ENCODE measurements around the gene STOX1. TPM values are rescaled to one million over a fixed set of nuclear protein-coding genes. Genes with fewer than 3 reads are reported as not detected.
A peak's percentile ranks its signal among the peaks of the same experiment; 100 is the strongest.

The STOX1 gene
- total RNA-seq, 3 donors from 2014 or later (not counting 1 experiment from before 2014, with no cell fraction given) = 0.07 TPM; not detected in 2

GRCh38 chr10:68901105-68901927, 74.0 kb downstream of the STOX1 start, which contains the start of gene DDX50:
TSS of gene DDX50 (plus strand) at chr10:68901315. CDS start at chr10:68901385, 70 bp downstream.
- Histone ChIP-seq H3K27me3 (ENCODE audit: control insufficient read depth, insufficient read depth, low read length) (no peaks in the 10 kb centered on the region), H3K36me3 (ENCODE audit: control insufficient read depth, insufficient read depth, low read length) (no peaks in the 10 kb centered on the region), H3K4me3 (ENCODE audit: low read length) (peak within 1 kb of the TSS; percentile 93), H3K4me1 (ENCODE audit: control insufficient read depth, insufficient read depth, low read length) (peaks cover 21% of the 10 kb centered on the region), H3K27ac (ENCODE audit: low read length) (peak within 1 kb of the TSS; percentile 95), H3K9me3 (ENCODE audit: control insufficient read depth, insufficient read depth, low read length) (no peaks in the 10 kb centered on the region)
- intact Hi-C loops (cut with micrococcal nuclease) = loop anchor here (1.0 kb wide), 1 partner anchor 54 kb away; no protein-coding TSS in a partner anchor
- ATAC-seq = peak; percentile 92 to 99 (median 93)
- Mint-ChIP-seq H3K9me3 (no peaks in the 10 kb centered on the region), H3K36me3 (peaks cover 3% of the 10 kb centered on the region), H3K27me3 (ENCODE audit: low read depth in 2 of 2) (peaks cover 6 to 7% of the 10 kb centered on the region in 2 donors), H3K27ac (peak within 1 kb of the TSS; percentile 99 to 100), H3K4me3 (peak within 1 kb of the TSS; percentile 97), H3K4me1 (peaks cover 35 to 42% of the 10 kb centered on the region in 2 donors)
- under 1% methylated on average over 47 of the region's 47 CpGs for WGBS (ENCODE audit: insufficient coverage)
- TF ChIP-seq, protein P1, sequence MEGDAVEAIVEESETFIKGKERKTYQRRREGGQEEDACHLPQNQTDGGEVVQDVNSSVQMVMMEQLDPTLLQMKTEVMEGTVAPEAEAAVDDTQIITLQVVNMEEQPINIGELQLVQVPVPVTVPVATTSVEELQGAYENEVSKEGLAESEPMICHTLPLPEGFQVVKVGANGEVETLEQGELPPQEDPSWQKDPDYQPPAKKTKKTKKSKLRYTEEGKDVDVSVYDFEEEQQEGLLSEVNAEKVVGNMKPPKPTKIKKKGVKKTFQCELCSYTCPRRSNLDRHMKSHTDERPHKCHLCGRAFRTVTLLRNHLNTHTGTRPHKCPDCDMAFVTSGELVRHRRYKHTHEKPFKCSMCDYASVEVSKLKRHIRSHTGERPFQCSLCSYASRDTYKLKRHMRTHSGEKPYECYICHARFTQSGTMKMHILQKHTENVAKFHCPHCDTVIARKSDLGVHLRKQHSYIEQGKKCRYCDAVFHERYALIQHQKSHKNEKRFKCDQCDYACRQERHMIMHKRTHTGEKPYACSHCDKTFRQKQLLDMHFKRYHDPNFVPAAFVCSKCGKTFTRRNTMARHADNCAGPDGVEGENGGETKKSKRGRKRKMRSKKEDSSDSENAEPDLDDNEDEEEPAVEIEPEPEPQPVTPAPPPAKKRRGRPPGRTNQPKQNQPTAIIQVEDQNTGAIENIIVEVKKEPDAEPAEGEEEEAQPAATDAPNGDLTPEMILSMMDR (IDR thresholded peaks at IDR 0.05) = no peak
- peak; percentile 94 to 98 for DNase-seq

DNA sequence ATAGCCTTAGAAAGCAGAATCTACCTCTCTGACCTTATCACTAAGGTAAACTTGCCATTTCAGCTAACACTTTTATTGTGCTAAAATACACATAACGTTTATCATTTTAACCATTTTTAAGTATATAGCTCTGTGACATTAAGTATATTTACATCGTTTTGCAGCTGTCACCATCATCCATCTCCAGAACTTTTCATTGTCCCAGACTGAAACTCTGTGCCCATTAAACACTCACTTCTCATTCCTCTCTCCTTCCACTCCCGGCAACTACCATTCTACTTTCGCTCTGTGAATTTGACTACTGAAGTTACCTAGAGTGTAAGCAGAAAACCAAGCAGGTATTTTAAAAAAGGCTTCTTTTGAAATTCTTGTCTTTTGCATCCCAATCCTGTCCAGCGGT, 75.1 kb downstream of the STOX1 start:
- H3K27ac ChIP-seq (ENCODE audit: low read length) = no peak overlapping the region
- WGBS (ENCODE audit: insufficient coverage) = 87% methylated on average over 5 of the region's 5 CpGs
- H3K4me1 Mint-ChIP-seq = peaks cover 44 to 45% of the 10 kb centered on the region in 2 donors
- peaks cover 14% of the 10 kb centered on the region for H3K36me3 Mint-ChIP-seq
- DNase-seq (no peak), ATAC-seq (no peak)
- TF ChIP-seq, protein P1 (IDR thresholded peaks at IDR 0.05) = no peak
- intact Hi-C loops (cut with micrococcal nuclease) = no loop called here
- no peaks in the 10 kb centered on the region for H3K9me3 Mint-ChIP-seq
- H3K4me1 ChIP-seq (ENCODE audit: control insufficient read depth, insufficient read depth, low read length) = peaks cover 21% of the 10 kb centered on the region
- H3K27ac Mint-ChIP-seq = peak overlapping the region; percentile 99 to 100
- peaks cover 3 to 7% of the 10 kb centered on the region in 2 donors for H3K27me3 Mint-ChIP-seq (ENCODE audit: low read depth in 2 of 2)
- H3K9me3 ChIP-seq (ENCODE audit: control insufficient read depth, insufficient read depth, low read length) = no peaks in the 10 kb centered on the region
- peaks cover 7% of the 10 kb centered on the region for H3K36me3 ChIP-seq (ENCODE audit: control insufficient read depth, insufficient read depth, low read length)
- no peaks in the 10 kb centered on the region for H3K27me3 ChIP-seq (ENCODE audit: control insufficient read depth, insufficient read depth, low read length)
- no peak overlapping the region for H3K4me3 ChIP-seq (ENCODE audit: low read length)
- H3K4me3 Mint-ChIP-seq = peak overlapping the region; percentile 97

DNA sequence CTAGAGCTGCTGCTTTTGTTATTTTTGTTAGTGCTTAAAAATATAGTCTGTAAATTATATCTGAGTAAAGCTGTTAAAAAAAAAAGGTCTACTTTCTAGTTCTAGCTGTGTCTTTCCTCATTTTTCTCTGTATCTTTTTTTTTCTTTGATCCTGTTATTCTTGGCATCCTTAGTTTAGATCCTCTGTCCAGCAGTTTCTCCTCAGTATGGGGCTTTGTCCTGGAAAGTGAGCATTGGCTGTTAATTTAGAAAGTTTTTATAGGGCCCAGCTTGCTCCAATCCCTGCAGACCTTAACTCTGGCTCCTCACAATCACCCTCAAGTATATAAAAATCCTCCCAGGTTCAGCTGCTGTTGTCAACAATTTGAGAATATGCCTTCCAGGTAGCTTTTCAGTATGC, 97.3 kb downstream of the STOX1 start:
- intact Hi-C loops (cut with micrococcal nuclease) = no loop called here
- TF ChIP-seq, protein P1 (IDR thresholded peaks at IDR 0.05) = no peak
- peak overlapping the region in 1 of 2 donors; percentile 44 for H3K27ac Mint-ChIP-seq

More for the DNA sequence above, 97.3 kb downstream of the STOX1 start:
- Histone ChIP-seq H3K27ac (ENCODE audit: low read length) (no peak overlapping the region), H3K36me3 (ENCODE audit: control insufficient read depth, insufficient read depth, low read length) (peaks cover 26% of the 10 kb centered on the region), H3K9me3 (ENCODE audit: control insufficient read depth, insufficient read depth, low read length) (no peaks in the 10 kb centered on the region), H3K4me1 (ENCODE audit: control insufficient read depth, insufficient read depth, low read length) (no peaks in the 10 kb centered on the region), H3K27me3 (ENCODE audit: control insufficient read depth, insufficient read depth, low read length) (no peaks in the 10 kb centered on the region), H3K4me3 (ENCODE audit: low read length) (no peak overlapping the region)
- DNase-seq (no peak), ATAC-seq (no peak)
- no peaks in the 10 kb centered on the region for H3K36me3 Mint-ChIP-seq
- H3K27me3 Mint-ChIP-seq (ENCODE audit: low read depth in 2 of 2) = no peaks in the 10 kb centered on the region
- peaks cover 7 to 12% of the 10 kb centered on the region in 2 donors for H3K4me1 Mint-ChIP-seq
- no peaks in the 10 kb centered on the region for H3K9me3 Mint-ChIP-seq
- H3K4me3 Mint-ChIP-seq = no peak overlapping the region
